ENCODE data around the gene KRTDAP. TPM values are rescaled to one million over a fixed set of nuclear protein-coding genes. Genes with fewer than 3 reads are reported as not detected.

The KRTDAP gene
- total and polyA plus RNA-seq, 2 donors (not counting 3 experiments of a cell fraction or from before 2014, with no cell fraction given) = not detected

GRCh38 chr19:35444735-35445134 lies 45.5 kb downstream of the KRTDAP start:
- Histone ChIP-seq H3K4me3 (replicated peaks in 1 of 3; ENCODE audit: insufficient read depth in 1 of 3, low read depth in 1 of 3, low read length in 3 of 3) (no peak overlapping the region), H3K4me2 (ENCODE audit: insufficient read depth, low read length) (no peak overlapping the region), H3K36me3 (ENCODE audit: control insufficient read depth in 2 of 2, extremely low read depth in 1 of 2, insufficient read depth in 2 of 2, low read length in 2 of 2) (no peaks in the 10 kb centered on the region), H2AFZ (ENCODE audit: low read depth, low read length) (no peak overlapping the region), H3K79me2 (ENCODE audit: control insufficient read depth, insufficient read depth, low read length) (no peaks in the 10 kb centered on the region), H3K9me1 (replicated peaks; ENCODE audit: control insufficient read depth, extremely low read depth, insufficient read depth, low read length) (no peaks in the 10 kb centered on the region), H3K9ac (replicated peaks; ENCODE audit: extremely low read depth, insufficient read depth, low read length) (no peak overlapping the region), H3K4me1 (ENCODE audit: control insufficient read depth, extremely low read depth, insufficient read depth, low read length) (no peaks in the 10 kb centered on the region), H3K27me3 (ENCODE audit: control insufficient read depth in 2 of 2, insufficient read depth in 2 of 2, low read length in 2 of 2) (no peaks in the 10 kb centered on the region), H4K20me1 (replicated peaks; ENCODE audit: control insufficient read depth, extremely low read depth, insufficient read depth, low read length) (no peaks in the 10 kb centered on the region), H3K9me3 (replicated peaks; ENCODE audit: control insufficient read depth, insufficient read depth, low read length) (no peaks in the 10 kb centered on the region), H3K27ac (ENCODE audit: insufficient read depth, low read depth, low read length) (no peak overlapping the region)
- ChIA-PET POLR2A (no interaction called here), CTCF (no interaction called here)
- TF ChIP-seq POLR2AphosphoS5 (IDR thresholded peaks at IDR 0.05; ENCODE audit: insufficient read depth, low read depth, low read length) (no peak), EZH2 (IDR thresholded peaks at IDR 0.05; ENCODE audit: borderline replicate concordance, low read depth, low read length, severe bottlenecking) (no peak), MYC (IDR thresholded peaks at IDR 0.05; ENCODE audit: low read depth, low read length) (no peak), CTCF (IDR thresholded peaks at IDR 0.05; ENCODE audit: extremely low read depth in 1 of 2, insufficient read depth in 1 of 2, low read depth in 1 of 2, low read length in 2 of 2) (no peak), MAX (IDR thresholded peaks at IDR 0.05; ENCODE audit: insufficient read depth, insufficient read length) (no peak), GATA2 (IDR thresholded peaks at IDR 0.05; ENCODE audit: insufficient read depth, insufficient read length, low read depth, low read length) (no peak), FOS (IDR thresholded peaks at IDR 0.05; ENCODE audit: borderline replicate concordance, insufficient read depth, low read length) (no peak)
- dilution Hi-C loops (cut with MboI; ENCODE audit: extremely low pct_ligation_motif_present, low sequenced_read_pairs) (no loop called here), intact Hi-C loops (cut with micrococcal nuclease) (no loop called here)
- no peak for DNase-seq (ENCODE audit: low read depth, low spot score)
- FAIRE-seq = no peak
- no TSS peak for BruUV-seq (replicated peaks)
